K562 (cell line): ENCODE measurements around the gene SEPTIN2. TPM values are rescaled to one million over a fixed set of nuclear protein-coding genes. Genes with fewer than 3 reads are reported as not detected.

Experiments used
- ATAC-seq: fragments of 200-7000 bp; cut with Tn5 transposase; 3 replicates; pipeline ENCODE4 v1.9.1; 2020; ENCODE audit warnings: moderate library complexity
- BruUV-seq: library from RNA; stranded (reverse); fragments of 400-500 nt; replicated peaks from 2 replicates; lab custom pipeline; 2021; lab: Mats Ljungman, UMichigan
- CTCF ChIA-PET: fragments of 300-600 bp; formaldehyde crosslinking; extraction: SDS; loops from one replicate; lab custom pipeline; 2021; ENCODE audit warnings: low intra/inter-chr PET ratio; lab: Yijun Ruan, JAX
- POLR2A ChIA-PET: fragments of 300-600, 350-650 bp; sonication (Branson Sonifier 250); formaldehyde crosslinking; extraction: SDS; loops from one replicate; lab custom pipeline; 2021; ENCODE audit warnings: antibody characterized with exemption, inconsistent platforms; lab: Yijun Ruan, JAX
- DNase-seq, 4 experiments: peaks; one replicate each; pipeline versions ENCODE4 v3.0.0 to v3.0.0-alpha.2; 2011 to 2018; ENCODE audit warnings: low spot score in 3 of 4, mixed read lengths in 3 of 4; ENCODE audit errors: extremely low read depth in 1 of 4
- FAIRE-seq: peaks from 2 replicates; lab custom pipeline; 2011; peaks lifted over from hg19 to GRCh38; lab: Jason Lieb, UNC
- H2AFZ ChIP-seq: 2 replicates; pipeline ENCODE4 v1.6.0; 2011; ENCODE audit warnings: low read depth, low read length, control low read depth, inconsistent platforms
- H3K27ac ChIP-seq: fragments of 200-600 bp; 3 replicates; pipeline ENCODE4 v1.8.0; 2011; ENCODE audit warnings: low read depth, mild to moderate bottlenecking, control low read depth, inconsistent platforms, low read length, moderate library complexity, mixed read lengths; ENCODE audit errors: extremely low read depth
- H3K27me3 ChIP-seq, 2 experiments: fragments of 300-600 bp in 1 of 2; 2 replicates in 1 of 2; 3 replicates in 1 of 2; pipeline versions ENCODE4 v1.6.0 to v1.8.0; 2011; ENCODE audit warnings: inconsistent platforms in 2 of 2, low read length in 2 of 2, mild to moderate bottlenecking in 1 of 2, mixed read lengths in 1 of 2, moderate library complexity in 1 of 2; ENCODE audit not compliant: control insufficient read depth in 2 of 2, insufficient read depth in 2 of 2
- H3K36me3 ChIP-seq: fragments of 300-600 bp; 3 replicates; pipeline ENCODE4 v1.8.0; 2011; ENCODE audit warnings: mild to moderate bottlenecking, low read length, inconsistent platforms; ENCODE audit not compliant: control insufficient read depth, insufficient read depth
- H3K4me1 ChIP-seq, 2 experiments: fragments of 200-600 bp in 1 of 2; replicated peaks in 1 of 2; 2 replicates in 1 of 2; 3 replicates in 1 of 2; pipeline versions ENCODE4 v1.5.1 to v1.8.0; 2011; ENCODE audit warnings: inconsistent platforms in 2 of 2, low read length in 2 of 2, mild to moderate bottlenecking in 1 of 2, mixed read lengths in 1 of 2, moderate library complexity in 1 of 2; ENCODE audit not compliant: control insufficient read depth in 2 of 2, insufficient read depth in 2 of 2
- H3K4me2 ChIP-seq: 2 replicates; pipeline ENCODE4 v1.6.1; 2011; ENCODE audit warnings: low read length, control low read depth, inconsistent platforms, mixed read lengths; ENCODE audit not compliant: insufficient read depth
- H3K4me3 ChIP-seq: fragments of 200-600 bp; sonication (generic), shearing (Covaris generic); 2 replicates; pipeline ENCODE4 v1.5.1; 2016; ENCODE audit warnings: control low read depth, inconsistent platforms
- H3K79me2 ChIP-seq: fragments of 200-600 bp; 3 replicates; pipeline ENCODE4 v1.8.0; 2011; ENCODE audit warnings: low read length, inconsistent platforms; ENCODE audit not compliant: control insufficient read depth, insufficient read depth
- H3K9ac ChIP-seq, 2 experiments: 2 replicates each; pipeline versions ENCODE4 v1.6.0 to v1.6.1; 2011; ENCODE audit warnings: low read depth in 2 of 2, low read length in 2 of 2, control low read depth in 1 of 2, inconsistent platforms in 1 of 2, mild to moderate bottlenecking in 1 of 2, mixed read lengths in 1 of 2; ENCODE audit not compliant: insufficient read depth in 1 of 2
- H3K9me1 ChIP-seq: one replicate; pipeline ENCODE4 v1.6.0; 2011; ENCODE audit warnings: inconsistent platforms, mild to moderate bottlenecking, low read length, moderate library complexity; ENCODE audit not compliant: control insufficient read depth, insufficient read depth
- H3K9me3 ChIP-seq: replicated peaks from 2 replicates; pipeline ENCODE4 v1.5.1; 2011; ENCODE audit warnings: low read depth, low read length, inconsistent platforms; ENCODE audit not compliant: control insufficient read depth, insufficient read depth
- H4K20me1 ChIP-seq: replicated peaks from 2 replicates; pipeline ENCODE4 v1.6.1; 2011; ENCODE audit warnings: low read length, inconsistent platforms, mixed read lengths; ENCODE audit not compliant: control insufficient read depth, insufficient read depth
- CREB3L1 ChIP-seq: fragments of 450-650 bp; IDR thresholded peaks from 2 replicates; pipeline ENCODE4 v1.6.1; 2014; ENCODE audit warnings: low read depth, mild to moderate bottlenecking, moderate library complexity, borderline replicate concordance
- ID3 ChIP-seq, 2 experiments: fragments of 250-450 bp in 1 of 2; fragments of 450-650 bp in 1 of 2; sonication (Bioruptor Pico) in 1 of 2; IDR thresholded peaks; 2 replicates each; pipeline versions ENCODE4 v1.6.1 to v1.8.0; 2016 to 2021; ENCODE audit warnings: mild to moderate bottlenecking in 2 of 2, moderate library complexity in 2 of 2, missing compliant biosample characterization in 1 of 2, missing genetic modification characterization in 1 of 2
- KDM5B ChIP-seq: fragments of 200-600 bp; sonication (generic); IDR thresholded peaks from 2 replicates; pipeline ENCODE4 v1.6.1; 2012; ENCODE audit warnings: low read depth, mild to moderate bottlenecking, moderate library complexity, low read length, control low read depth, inconsistent platforms; ENCODE audit not compliant: insufficient replicate concordance
- RBBP5 ChIP-seq: fragments of 200-600 bp; sonication (generic); IDR thresholded peaks from 2 replicates; pipeline ENCODE4 v1.6.1; 2012; ENCODE audit warnings: borderline replicate concordance, mild to moderate bottlenecking, low read length, control low read depth, inconsistent platforms; ENCODE audit not compliant: insufficient read depth, poor library complexity, severe bottlenecking
- RERE ChIP-seq: sonication (generic); formaldehyde crosslinking; IDR thresholded peaks from 2 replicates; pipeline ENCODE4 v1.8.0; 2023; ENCODE audit warnings: missing genetic modification reagents, mild to moderate bottlenecking, borderline replicate concordance
- SPI1 ChIP-seq: IDR thresholded peaks from 2 replicates; pipeline ENCODE4 v1.6.1; 2011; ENCODE audit warnings: low read depth, low read length, control low read depth, borderline replicate concordance
- TRIM24 ChIP-seq, 2 experiments: fragments of 450-650 bp; IDR thresholded peaks; 2 replicates each; pipeline ENCODE4 v1.6.1; 2016
- WGBS: fragments of 100-300 bp; shearing (Covaris generic); methylation state at CpG from one replicate; pipeline ENCODE4 v1.1.6; 2016; ENCODE audit warnings: low coverage, mixed read lengths; ENCODE audit not compliant: insufficient coverage; ENCODE audit errors: missing lambda C conversion rate; 5-methylcytosine and 5-hydroxymethylcytosine counted together
- in situ Hi-C: fragments of 300-500 bp; cut with MboI; formaldehyde crosslinking; loops from 4 replicates; pipeline ENCODE4 v1.15.0; 2018; ENCODE audit warnings: inconsistent platforms, mixed read lengths
- intact Hi-C: fragments of 100-400 bp; cut with micrococcal nuclease; formaldehyde crosslinking; loops from 2 replicates; pipeline ENCODE4 v1.14.2; 2022
- polyA plus RNA-seq, 8 experiments: library from polyadenylated mRNA; depleted of rRNA in 4 of 8; stranded (reverse) in 5 of 8; unstranded in 3 of 8; fragments of >200 nt; fragmentation: Nextera tagmentation in 2 of 8; fragmentation: Illumina TruSeq in 1 of 8; extraction: Ambion mirVana in 2 of 8; extraction: Trizol in 1 of 8; gene quantifications; 2 replicates each; pipeline versions ENCODE4 v1.2.1 to v1.2.3, GENCODE V29; 2011 to 2014; ENCODE audit warnings: inconsistent platforms in 1 of 8, missing spikeins in 1 of 8
- total RNA-seq, 7 experiments: library from RNA; depleted of rRNA in 6 of 7; stranded (reverse); fragments of >200 nt in 6 of 7; fragmentation: Illumina TruSeq in 2 of 7; extraction: Trizol in 2 of 7; gene quantifications; 2 replicates each; pipeline versions ENCODE4 v1.2.1 to v1.2.3, GENCODE V29; 2011 to 2021; ENCODE audit warnings: low replicate concordance in 1 of 7

SEPTIN2 gene
- total and polyA plus RNA-seq, 9 of the 15 experiments (the other 6 are each of a cell fraction or from before 2014, with no cell fraction given): 121 to 367 (median 166) TPM

GRCh38 chr2:241376808-241377207, 61.1 kb downstream of the SEPTIN2 start:
- FAIRE-seq (no peak), ATAC-seq (no peak), DNase-seq (no peak)
- WGBS: 80% methylated on average over 2 of the region's 2 CpGs
- Histone ChIP-seq H3K27ac (no peak overlapping the region), H3K27me3 (no peaks in the 10 kb centered on the region), H3K9me1 (no peaks in the 10 kb centered on the region), H3K4me2 (no peak overlapping the region), H3K9me3 (no peaks in the 10 kb centered on the region), H2AFZ (no peak overlapping the region), H3K36me3 (peaks cover 20% of the 10 kb centered on the region; the same call in 2 of the 3 replicates), H4K20me1 (0 out of 2 replicates have a peak, but pooled peaks cover 4% of the 10 kb centered on the region), H3K9ac (no peak overlapping the region), H3K4me3 (no peak overlapping the region), H3K4me1 (no peaks in the 10 kb centered on the region), H3K79me2 (peaks cover 4% of the 10 kb centered on the region; the same call in 1 of the 3 replicates)
- intact Hi-C loops: no loop called here
- POLR2A ChIA-PET: no interaction called here
- CTCF ChIA-PET: no interaction called here
- BruUV-seq: no TSS peak
- in situ Hi-C loops: no loop called here
- no peak for TF ChIP-seq CREB3L1
- TF ChIP-seq RERE (CRISPR knock-in tag): no peak
- no peak for TF ChIP-seq TRIM24 (IDR thresholded peaks at IDR 0.05)
- TF ChIP-seq SPI1: no peak
- TF ChIP-seq RBBP5: no peak
- TF ChIP-seq ID3 (CRISPR knock-in tag; IDR thresholded peaks at IDR 0.05): no peak
- TF ChIP-seq ID3 (tag; IDR thresholded peaks at IDR 0.05): no peak
- no peak for TF ChIP-seq KDM5B
